ENCODE results near the gene RETREG3. TPM values are rescaled to one million over a fixed set of nuclear protein-coding genes. Genes with fewer than 3 reads are reported as not detected.

RETREG3 gene
- total and polyA plus RNA-seq, 2 of the 13 experiments (the other 11 are each of a cell fraction or from before 2014, with no cell fraction given): 47.0 to 55.8 TPM

- peak; percentile 46; the same call in 1 of the 2 replicates for TF ChIP-seq ZNF335 (CRISPR knock-in tag; IDR thresholded peaks at IDR 0.05)
- TF ChIP-seq ARID5B (CRISPR knock-in tag; IDR thresholded peaks at IDR 0.05): peak; percentile 86
- no peak for TF ChIP-seq MATR3 (CRISPR knock-in tag; IDR thresholded peaks at IDR 0.05)
- 0 out of 2 replicates have a peak, but pooled peaks have one; percentile 2 for TF ChIP-seq NR2C2 (CRISPR knock-in tag; IDR thresholded peaks at IDR 0.05; ENCODE audit: borderline replicate concordance)
- TF ChIP-seq SATB2 (CRISPR knock-in tag; IDR thresholded peaks at IDR 0.05): 0 out of 2 replicates have a peak, but pooled peaks have one; percentile 26
- TF ChIP-seq ZNF550 (CRISPR knock-in tag; IDR thresholded peaks at IDR 0.05; ENCODE audit: borderline replicate concordance): no peak
- no peak for TF ChIP-seq IKZF1 (IDR thresholded peaks at IDR 0.05)
- 0 out of 2 replicates have a peak, but pooled peaks have one; percentile 30 for TF ChIP-seq ZNF83 (CRISPR knock-in tag; IDR thresholded peaks at IDR 0.05; ENCODE audit: borderline replicate concordance)
- peak; percentile 70 for TF ChIP-seq AGO2 (optimal IDR thresholded peaks at IDR 0.05; ENCODE audit: low read depth, low read length)
- TF ChIP-seq ZMYM2 (CRISPR knock-in tag; IDR thresholded peaks at IDR 0.05): peak; percentile 84
- TF ChIP-seq ZNF749 (CRISPR knock-in tag; IDR thresholded peaks at IDR 0.05; ENCODE audit: borderline replicate concordance): 0 out of 2 replicates have a peak, but pooled peaks have one; percentile 57
- no peak for TF ChIP-seq ATF7 (IDR thresholded peaks at IDR 0.05)
- TF ChIP-seq ATF7 (CRISPR knock-in tag; IDR thresholded peaks at IDR 0.05): no peak; the same call in 1 of the 2 replicates
- 0 out of 2 replicates have a peak, but pooled peaks have one; percentile 44 for TF ChIP-seq ERF (CRISPR knock-in tag; IDR thresholded peaks at IDR 0.05)
- TF ChIP-seq DMAP1 (CRISPR knock-in tag; IDR thresholded peaks at IDR 0.05): peak; percentile 86
- TF ChIP-seq ZNF430 (CRISPR knock-in tag; IDR thresholded peaks at IDR 0.05): peak; percentile 94
- no peak for TF ChIP-seq ZNF710 (CRISPR knock-in tag; IDR thresholded peaks at IDR 0.05; ENCODE audit: borderline replicate concordance)
- peak; percentile 67 for TF ChIP-seq CBX1 (IDR thresholded peaks at IDR 0.05; ENCODE audit: low read depth)
- peak; percentile 37; the same call in 1 of the 2 replicates for TF ChIP-seq ONECUT2 (CRISPR knock-in tag; IDR thresholded peaks at IDR 0.05)
- no peak for TF ChIP-seq HNF1B (CRISPR knock-in tag; IDR thresholded peaks at IDR 0.05)
- TF ChIP-seq ZNF546 (CRISPR knock-in tag; conservative IDR thresholded peaks at IDR 0.05): no peak
- peak; percentile 19; the same call in 1 of the 2 replicates for TF ChIP-seq NFATC3 (CRISPR knock-in tag; IDR thresholded peaks at IDR 0.05)
- peak; percentile 68 for TF ChIP-seq ZGPAT (CRISPR knock-in tag; IDR thresholded peaks at IDR 0.05)
- TF ChIP-seq ZNF567 (CRISPR knock-in tag; IDR thresholded peaks at IDR 0.05; ENCODE audit: borderline replicate concordance): 0 out of 2 replicates have a peak, but pooled peaks have one; percentile 4
Measured at GRCh38 chr17:42536048-42536371, 73.2 kb downstream of the RETREG3 start, which contains the start of gene NAGLU (continued).

All from HepG2 (cell line).